CD4-positive, alpha-beta T cell treated with Interleukin-4 for 1 hour (primary cell): ENCODE measurements around the gene PRKCB.

Experiments used
- DNase-seq, 2 donors: peaks; one replicate each; pipeline ENCODE4 v3.0.0-alpha.2; 2020 to 2022

PRKCB gene

GRCh38 chr16:24052329-24053098 lies 216.7 kb downstream of the PRKCB start:
- no peak for DNase-seq

- DNase-seq, result no peak
Measured at GRCh38 chr16:24053099-24053946, 217.5 kb downstream of the PRKCB start.

GRCh38 chr16:24054741-24055491 lies 219.1 kb downstream of the PRKCB start:
- DNase-seq, result no peak

GRCh38 chr16:24062270-24062817 lies 226.6 kb downstream of the PRKCB start:
- no peak for DNase-seq

- no peak for DNase-seq
Measured at GRCh38 chr16:24069036-24069590, 233.3 kb downstream of the PRKCB start.

- DNase-seq, result peak; percentile 20 to 35
Measured at GRCh38 chr16:24070851-24071250, 235.1 kb downstream of the PRKCB start.

GRCh38 chr16:24071666-24072360 lies 236.0 kb downstream of the PRKCB start:
- DNase-seq, result no peak

- no peak for DNase-seq
Measured at GRCh38 chr16:24073321-24073720, 237.5 kb downstream of the PRKCB start.

- no peak for DNase-seq
Measured at GRCh38 chr16:24074574-24074973, 238.8 kb downstream of the PRKCB start.

- no peak for DNase-seq
Measured at GRCh38 chr16:24075302-24075701, 239.5 kb downstream of the PRKCB start.

GRCh38 chr16:24075931-24076716 lies 240.3 kb downstream of the PRKCB start:
- DNase-seq, result no peak

GRCh38 chr16:24077292-24077691 lies 241.5 kb downstream of the PRKCB start:
- DNase-seq, result no peak

- DNase-seq, result no peak
Measured at GRCh38 chr16:24077966-24078365, 242.2 kb downstream of the PRKCB start.

- no peak for DNase-seq
Measured at GRCh38 chr16:24085666-24086065, 249.9 kb downstream of the PRKCB start.

GRCh38 chr16:24087891-24088410 lies 252.2 kb downstream of the PRKCB start:
- no peak for DNase-seq

GRCh38 chr16:24088767-24089166 lies 253.0 kb downstream of the PRKCB start:
- DNase-seq, result no peak

GRCh38 chr16:24091125-24091524 lies 255.3 kb downstream of the PRKCB start:
- DNase-seq, result no peak

GRCh38 chr16:24093049-24093448 lies 257.3 kb downstream of the PRKCB start:
- no peak for DNase-seq

- DNase-seq, result no peak
Measured at GRCh38 chr16:24094660-24095059, 258.9 kb downstream of the PRKCB start.

GRCh38 chr16:24098896-24099295 lies 263.1 kb downstream of the PRKCB start:
- no peak for DNase-seq

GRCh38 chr16:24101431-24101830 lies 265.6 kb downstream of the PRKCB start:
- DNase-seq, result no peak
